ENCODE results near the gene CAMTA1.

CAMTA1 gene

DNA sequence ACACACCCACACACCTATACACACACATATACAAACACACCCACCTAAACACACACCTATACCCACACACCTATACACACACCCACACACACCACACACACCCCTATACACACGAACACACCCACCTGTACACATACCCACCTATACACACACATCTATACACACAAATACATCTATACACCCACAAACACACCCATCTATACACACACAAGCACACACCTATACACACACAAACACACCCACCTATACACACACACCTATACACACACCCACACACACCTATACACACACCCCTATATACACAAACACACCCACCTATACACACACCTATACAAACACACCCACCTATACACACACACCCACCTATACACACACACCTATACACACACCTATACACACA, 869.5 kb downstream of the CAMTA1 start:
- DNase-seq (ENCODE audit: low read depth): no peak
- no peak overlapping the region for H3K4me3 ChIP-seq (ENCODE audit: low read length)
- no peak for TF ChIP-seq CTCF (conservative IDR thresholded peaks at IDR 0.05; ENCODE audit: low read length)

DNA sequence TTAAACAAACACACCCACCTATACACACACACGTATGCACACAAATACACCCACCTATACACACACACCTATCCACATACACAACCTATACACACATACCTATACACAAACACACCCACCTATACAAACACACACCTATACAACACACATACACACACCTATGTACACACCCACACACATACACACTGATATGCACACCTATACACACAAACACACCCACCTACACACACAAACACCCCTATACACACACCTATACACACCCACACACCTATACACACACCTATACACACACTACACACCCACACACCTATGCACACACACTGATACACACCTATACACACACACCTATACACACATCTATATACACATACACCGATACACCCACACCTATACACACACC, 870.1 kb downstream of the CAMTA1 start:
- TF ChIP-seq CTCF (conservative IDR thresholded peaks at IDR 0.05; ENCODE audit: low read length): no peak
- DNase-seq (ENCODE audit: low read depth): no peak
- no peak overlapping the region for H3K4me3 ChIP-seq (ENCODE audit: low read length)

GRCh38 chr1:7656557-7657215, 871.4 kb downstream of the CAMTA1 start:
- TF ChIP-seq CTCF (conservative IDR thresholded peaks at IDR 0.05; ENCODE audit: low read length): no peak
- no peak overlapping the region for H3K4me3 ChIP-seq (ENCODE audit: low read length)
- DNase-seq (ENCODE audit: low read depth): no peak

- no peak overlapping the region for H3K4me3 ChIP-seq (ENCODE audit: low read length)
- no peak for TF ChIP-seq CTCF (conservative IDR thresholded peaks at IDR 0.05; ENCODE audit: low read length)
- no peak for DNase-seq (ENCODE audit: low read depth)
Measured at GRCh38 chr1:7657287-7658016, 872.2 kb downstream of the CAMTA1 start.

DNA sequence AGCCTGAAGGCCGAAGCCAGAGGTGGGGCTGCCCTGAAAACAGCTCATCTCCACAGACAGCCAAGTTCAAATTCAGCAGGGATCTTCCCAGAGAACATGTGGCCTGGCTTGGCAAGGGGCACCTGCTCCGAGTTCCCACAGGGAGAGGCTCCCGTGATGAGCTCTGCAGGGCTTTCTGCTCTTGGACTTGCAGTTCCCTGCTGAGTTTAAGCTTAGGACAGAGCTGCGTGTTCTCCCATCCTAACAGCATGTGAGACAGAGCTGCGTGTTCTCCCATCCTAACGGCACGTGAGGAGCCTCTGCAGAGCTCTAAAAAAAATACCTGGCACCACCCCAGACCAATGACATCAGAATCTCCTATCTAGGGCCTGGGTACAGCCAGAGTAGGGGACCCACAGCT, 872.8 kb downstream of the CAMTA1 start:
- TF ChIP-seq CTCF (conservative IDR thresholded peaks at IDR 0.05; ENCODE audit: low read length): no peak
- H3K4me3 ChIP-seq (ENCODE audit: low read length): no peak overlapping the region
- DNase-seq (ENCODE audit: low read depth): no peak

DNA sequence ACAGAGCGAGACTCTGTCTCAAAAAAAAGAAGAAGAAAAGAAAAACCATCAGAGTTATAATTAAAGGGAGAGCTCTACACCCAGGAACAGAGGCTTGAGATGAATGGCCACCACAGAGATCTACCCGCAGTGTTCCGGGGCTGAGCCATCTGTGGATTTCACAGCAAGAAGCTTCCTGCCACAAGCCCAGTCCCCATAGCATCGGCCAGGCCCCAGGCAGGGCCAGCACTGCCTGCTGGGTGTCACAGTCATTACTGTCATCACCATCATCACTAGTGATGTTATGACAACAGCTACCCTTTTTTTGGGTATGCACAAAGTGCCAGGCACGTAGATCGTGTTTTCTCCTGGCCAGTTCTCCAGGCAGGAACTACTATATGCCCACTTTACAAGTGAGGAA, 874.3 kb downstream of the CAMTA1 start:
- no peak for TF ChIP-seq CTCF (conservative IDR thresholded peaks at IDR 0.05; ENCODE audit: low read length)
- no peak for DNase-seq (ENCODE audit: low read depth)
- H3K4me3 ChIP-seq (ENCODE audit: low read length): no peak overlapping the region
